ENCODE results near the gene BAX. TPM values are rescaled to one million over a fixed set of nuclear protein-coding genes. Genes with fewer than 3 reads are reported as not detected.

Gene BAX
- total RNA-seq, 1 experiment from 2014 or later: 66.6 TPM

DNA sequence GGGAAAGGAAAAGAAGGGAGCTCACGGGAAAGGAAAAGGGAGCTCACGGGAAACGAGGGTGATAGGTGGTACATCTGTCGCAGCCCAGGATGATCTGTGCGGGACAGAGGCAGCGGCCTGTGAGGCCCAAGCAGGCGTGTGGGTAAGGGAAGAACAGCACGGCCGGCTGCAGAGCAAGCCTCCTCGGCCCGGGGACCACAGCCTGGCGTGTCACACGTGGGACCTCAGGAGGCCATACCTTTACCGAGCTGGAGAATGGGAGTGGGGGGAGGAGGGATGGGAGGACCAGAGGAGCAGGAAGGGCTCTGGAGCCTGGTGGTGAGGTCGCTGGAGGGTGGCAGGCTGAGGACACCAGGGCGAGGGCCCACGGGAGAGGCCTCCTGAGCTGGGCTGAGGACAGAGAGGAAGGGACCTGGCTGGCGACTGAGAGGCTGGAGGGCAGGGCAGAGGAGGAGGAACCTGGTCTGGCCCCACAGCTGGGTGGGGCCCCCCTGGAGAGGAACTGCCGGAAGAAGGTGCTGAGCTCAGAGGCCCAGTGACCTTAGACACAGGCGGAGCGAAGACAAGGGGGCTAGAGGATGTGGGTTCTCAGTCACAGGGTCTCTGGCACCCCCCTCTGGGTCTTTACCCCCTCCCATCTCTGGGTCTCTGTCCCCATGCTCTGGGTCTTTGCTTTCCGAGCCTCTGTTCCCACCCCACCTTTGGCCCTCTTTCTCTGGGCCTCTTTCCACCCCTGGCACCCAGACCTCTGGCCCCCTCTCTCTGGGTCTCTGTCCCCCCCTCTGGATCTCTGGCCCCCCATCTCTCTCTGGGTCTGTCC lies 7.6 kb downstream of the BAX start:
- DNase-seq (ENCODE audit: low read depth): peak; percentile 47

DNA sequence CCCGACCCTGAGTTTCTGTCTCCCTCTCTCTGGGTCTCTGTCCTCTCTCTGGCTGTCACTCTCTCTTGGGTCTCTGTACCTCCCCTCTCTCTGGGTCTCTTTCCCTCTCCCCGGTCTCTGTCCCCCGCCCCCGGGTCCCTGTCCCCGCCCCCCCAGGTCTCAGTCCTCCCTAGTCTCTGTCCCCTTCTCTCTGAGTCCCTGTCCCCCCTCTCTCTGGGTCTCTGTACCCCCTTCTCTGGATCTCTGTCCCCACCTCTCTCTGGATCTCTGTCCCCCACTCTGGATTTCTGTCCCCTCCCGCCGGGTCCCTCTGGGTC lies 8.1 kb downstream of the BAX start:
- DNase-seq (ENCODE audit: low read depth): no peak

DNA sequence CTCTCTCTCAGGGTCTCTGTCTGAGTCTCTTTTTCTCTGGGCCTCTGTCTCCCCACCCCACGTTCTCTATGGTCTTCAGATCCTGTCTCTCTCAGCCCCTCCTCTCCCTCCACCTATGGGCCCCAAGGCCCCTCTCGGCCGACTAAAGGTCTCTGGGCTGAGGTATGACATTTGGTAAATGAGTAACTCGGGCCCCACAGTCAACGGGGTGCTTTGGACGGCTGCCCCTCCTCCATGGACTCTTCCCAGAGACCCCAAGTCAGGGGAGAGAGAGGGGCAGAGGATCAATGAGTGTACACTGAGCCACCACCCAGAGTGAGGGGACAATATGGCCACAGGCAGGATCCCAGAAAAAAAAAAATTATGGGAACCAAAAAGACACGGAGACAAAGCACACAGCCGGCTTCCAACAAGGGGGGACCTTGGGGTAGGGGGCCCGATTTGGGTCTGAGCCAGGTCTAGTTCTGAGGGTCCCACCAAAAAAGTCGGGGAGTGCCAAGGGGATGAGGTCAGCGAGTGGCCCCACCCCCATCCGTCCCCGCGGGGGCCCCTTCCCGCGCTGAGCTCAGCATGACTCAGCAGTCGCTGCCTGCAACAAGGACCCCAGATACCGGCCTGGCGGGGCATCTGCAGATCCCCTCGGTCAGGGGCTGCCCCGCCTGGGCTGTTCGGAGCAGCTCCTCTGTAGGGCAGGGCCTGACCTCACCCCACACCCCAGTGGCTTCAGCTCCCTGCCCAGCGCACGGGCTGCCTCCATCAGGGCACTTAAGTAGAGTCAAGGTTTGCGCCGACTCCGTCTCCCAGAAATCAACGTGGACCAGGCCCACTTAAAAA lies 8.9 kb downstream of the BAX start:
- DNase-seq (ENCODE audit: low read depth): peak; percentile 84

DNA sequence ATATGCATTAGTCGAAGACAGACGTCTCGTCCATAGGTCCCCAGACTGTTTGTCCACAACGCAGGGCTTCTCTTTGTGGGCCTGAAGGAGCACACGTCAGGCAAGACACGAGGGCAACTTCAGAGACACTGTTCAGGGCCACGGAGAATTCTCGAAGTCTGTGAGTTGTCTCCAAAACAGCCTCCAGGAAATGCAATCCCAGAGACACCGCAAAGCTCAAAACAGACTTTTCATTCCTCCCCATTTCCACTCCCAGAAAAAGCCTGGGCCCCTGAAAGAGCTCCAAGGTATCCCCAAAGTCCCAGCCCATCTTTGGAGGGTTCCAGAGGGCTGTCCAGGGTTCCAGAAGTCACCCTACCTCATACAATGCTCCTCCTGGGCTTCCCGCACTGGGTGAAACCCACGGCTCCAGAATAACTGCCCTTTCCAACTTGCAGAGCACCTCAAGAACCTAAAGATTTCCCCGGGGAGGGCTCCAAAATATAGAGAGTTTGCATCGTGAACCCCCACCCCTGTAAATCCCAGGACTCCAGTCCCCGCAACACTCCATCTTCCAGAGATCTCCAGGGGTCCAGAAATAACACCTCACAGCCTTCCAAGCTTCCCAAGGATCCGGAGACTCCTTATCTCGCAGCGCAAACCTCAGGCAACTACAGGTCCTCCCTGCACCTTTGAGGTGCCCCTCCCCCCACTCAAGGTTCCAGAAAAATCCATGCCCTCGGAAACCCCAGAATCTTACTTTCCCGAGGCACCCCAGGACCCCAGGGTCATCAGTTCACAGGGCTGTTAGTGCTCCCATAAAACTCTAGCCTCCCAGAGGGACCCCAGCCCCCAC lies 9.7 kb downstream of the BAX start:
- no peak for DNase-seq (ENCODE audit: low read depth)

DNA sequence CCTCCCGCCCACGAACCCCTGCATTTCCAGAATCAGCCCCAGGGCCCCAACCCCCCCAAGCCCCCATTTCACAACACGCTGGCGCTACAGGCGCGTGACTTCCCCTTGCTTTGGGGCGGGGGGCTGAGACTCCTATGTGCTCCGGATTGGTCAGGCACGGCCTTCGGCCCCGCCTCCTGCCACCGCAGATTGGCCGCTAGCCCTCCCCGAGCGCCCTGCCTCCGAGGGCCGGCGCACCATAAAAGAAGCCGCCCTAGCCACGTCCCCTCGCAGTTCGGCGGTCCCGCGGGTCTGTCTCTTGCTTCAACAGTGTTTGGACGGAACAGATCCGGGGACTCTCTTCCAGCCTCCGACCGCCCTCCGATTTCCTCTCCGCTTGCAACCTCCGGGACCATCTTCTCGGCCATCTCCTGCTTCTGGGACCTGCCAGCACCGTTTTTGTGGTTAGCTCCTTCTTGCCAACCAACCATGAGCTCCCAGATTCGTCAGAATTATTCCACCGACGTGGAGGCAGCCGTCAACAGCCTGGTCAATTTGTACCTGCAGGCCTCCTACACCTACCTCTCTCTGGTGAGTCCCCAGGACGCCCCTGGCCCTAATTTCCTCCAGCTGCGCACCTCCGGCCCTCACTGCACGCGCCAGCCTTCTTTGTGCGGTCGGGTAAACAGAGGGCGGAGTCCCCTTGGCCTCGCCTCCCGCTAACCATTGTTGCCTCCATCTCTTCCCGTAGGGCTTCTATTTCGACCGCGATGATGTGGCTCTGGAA lies 10.5 kb downstream of the BAX start, which contains the start of gene FTL:
TSS of gene FTL (plus strand) at position 270 of the 766 bp plus-strand sequence. CDS start at position 469, 199 bp downstream.
- DNase-seq (ENCODE audit: low read depth): peak; percentile 96

DNA sequence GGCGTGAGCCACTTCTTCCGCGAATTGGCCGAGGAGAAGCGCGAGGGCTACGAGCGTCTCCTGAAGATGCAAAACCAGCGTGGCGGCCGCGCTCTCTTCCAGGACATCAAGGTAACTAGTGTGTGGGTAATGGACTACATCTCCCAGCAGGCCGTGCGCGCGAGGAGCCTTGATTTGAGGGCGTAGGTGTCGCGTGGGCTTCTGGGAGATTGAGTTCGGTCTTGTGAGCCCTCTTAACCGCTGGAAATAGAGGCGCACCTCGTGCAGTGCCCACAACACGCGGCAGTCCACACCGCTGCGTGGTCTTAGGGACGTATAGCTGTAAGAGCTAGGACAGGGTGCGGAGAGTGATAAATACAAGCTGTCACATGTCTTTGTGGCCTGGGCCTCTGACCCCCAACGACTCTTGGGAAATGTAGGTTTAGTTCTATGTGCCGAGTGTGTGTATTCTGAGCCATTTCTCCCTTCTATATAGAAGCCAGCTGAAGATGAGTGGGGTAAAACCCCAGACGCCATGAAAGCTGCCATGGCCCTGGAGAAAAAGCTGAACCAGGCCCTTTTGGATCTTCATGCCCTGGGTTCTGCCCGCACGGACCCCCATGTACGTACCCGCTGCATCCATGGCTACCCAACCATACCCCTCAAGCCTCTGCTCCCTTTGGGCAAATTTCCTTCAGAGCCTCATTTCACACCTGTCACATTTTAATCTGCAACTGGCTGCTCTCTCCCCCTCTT lies 11.3 kb downstream of the BAX start:
- DNase-seq (ENCODE audit: low read depth): peak; percentile 83

DNA sequence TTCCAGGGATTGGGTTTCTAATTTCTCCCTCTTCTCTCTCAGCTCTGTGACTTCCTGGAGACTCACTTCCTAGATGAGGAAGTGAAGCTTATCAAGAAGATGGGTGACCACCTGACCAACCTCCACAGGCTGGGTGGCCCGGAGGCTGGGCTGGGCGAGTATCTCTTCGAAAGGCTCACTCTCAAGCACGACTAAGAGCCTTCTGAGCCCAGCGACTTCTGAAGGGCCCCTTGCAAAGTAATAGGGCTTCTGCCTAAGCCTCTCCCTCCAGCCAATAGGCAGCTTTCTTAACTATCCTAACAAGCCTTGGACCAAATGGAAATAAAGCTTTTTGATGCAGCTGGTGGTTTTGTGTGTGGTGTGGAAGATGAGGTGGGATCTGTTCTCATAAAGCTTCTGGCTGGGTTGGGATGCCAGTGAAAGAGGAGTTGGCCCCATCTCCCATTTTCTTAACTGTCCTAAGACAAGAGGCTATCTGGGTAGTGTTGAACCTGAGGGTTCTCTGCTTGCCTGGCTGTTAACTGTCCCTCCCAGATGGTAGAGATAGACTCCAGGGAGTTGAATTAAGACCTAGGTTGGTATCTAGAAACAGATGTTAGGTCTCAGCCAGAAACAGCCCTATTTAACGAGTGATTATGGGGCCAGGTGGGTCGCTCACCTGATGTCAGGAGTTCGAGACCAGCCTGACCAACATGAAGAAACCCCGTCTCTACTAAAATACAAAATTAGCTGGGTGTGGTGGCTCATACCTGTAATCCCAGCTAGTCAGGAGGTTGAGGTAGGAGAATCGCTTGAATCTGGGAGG lies 12.1 kb downstream of the BAX start:
- no peak for DNase-seq (ENCODE audit: low read depth)

DNA sequence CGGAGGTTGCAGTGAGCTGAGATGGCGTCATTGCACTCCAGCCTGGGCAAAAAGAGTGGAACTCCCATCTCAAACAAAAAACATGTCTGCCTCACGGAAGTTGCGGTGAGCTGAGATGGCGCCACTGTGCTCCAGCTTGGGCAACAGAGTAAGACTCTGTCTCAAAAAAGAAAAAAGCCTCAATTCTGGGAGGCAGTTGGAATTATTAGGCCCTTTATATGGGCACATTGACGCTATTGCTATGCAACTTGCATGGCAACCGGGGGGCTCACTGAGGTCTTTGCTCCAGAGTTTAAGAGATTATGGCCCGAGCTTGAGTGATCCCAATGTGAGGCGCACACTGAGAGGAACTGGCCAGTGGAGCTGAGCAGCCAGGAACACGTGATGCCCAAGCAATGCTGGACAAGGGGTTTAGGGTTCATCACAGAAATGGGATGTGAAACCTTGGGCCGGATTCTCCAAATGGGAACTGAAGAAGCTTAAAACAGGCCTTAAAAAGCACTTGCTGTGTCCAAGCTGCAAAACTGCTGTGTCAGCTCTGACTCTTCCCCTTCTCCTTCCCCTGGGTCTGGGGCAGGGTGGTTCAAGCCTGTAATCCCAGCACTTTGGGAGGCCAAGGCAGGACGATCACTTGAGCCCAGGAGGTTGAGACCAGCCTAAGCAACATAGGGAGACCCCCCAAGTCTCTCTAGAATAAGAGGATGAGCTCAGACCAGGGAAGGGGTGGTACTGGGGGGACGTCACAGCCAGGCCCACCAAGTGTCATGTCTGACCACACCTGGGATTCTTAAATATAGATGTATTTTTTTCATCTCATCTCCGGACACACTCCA lies 12.9 kb downstream of the BAX start:
- peak; percentile 56 for DNase-seq (ENCODE audit: low read depth)

DNA sequence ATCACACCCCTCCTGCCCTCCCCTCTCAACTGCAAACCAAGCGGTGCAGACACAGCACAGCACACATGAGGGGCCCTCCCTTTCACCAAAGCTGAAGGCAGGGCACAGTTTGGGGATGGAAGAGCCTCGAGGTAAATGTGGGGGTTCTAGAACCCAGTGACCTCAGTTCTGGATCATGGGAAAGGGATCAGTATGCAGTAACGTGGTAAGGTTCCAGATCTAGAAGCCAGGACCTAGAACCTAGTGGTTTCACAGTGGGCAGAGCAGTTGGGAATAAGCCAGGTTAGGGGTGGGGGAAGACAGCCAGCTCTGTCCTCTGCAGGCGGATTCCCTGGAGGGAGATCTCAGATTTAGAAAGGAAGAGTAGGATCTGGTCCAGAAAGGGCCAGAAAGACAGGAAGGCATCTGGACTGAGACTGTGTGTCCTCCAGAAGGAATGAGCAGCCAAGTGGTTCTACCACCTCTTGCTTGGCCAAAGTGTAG lies 13.5 kb downstream of the BAX start:
- peak; percentile 55 for DNase-seq (ENCODE audit: low read depth)

DNA sequence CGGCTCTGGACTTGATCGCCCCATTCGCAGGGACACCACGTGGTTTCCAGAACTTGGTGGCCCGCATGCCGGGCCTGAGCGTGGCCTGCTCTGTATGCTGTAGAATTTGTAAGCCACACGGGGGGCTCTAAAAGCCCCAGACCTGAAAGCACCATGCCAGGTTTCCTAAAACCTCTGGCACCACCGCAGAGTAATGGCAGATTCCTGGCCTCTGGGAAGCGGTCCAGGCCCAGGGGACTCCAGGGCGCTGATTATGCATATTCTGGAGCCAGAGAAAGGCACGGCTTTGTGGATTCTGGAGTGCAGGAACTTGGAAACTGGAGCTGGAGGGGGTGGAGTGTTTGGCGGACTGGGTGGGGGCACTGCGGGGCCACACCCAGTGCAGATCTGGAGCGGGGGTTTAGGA lies 14.1 kb downstream of the BAX start:
- no peak for DNase-seq (ENCODE audit: low read depth)

DNA sequence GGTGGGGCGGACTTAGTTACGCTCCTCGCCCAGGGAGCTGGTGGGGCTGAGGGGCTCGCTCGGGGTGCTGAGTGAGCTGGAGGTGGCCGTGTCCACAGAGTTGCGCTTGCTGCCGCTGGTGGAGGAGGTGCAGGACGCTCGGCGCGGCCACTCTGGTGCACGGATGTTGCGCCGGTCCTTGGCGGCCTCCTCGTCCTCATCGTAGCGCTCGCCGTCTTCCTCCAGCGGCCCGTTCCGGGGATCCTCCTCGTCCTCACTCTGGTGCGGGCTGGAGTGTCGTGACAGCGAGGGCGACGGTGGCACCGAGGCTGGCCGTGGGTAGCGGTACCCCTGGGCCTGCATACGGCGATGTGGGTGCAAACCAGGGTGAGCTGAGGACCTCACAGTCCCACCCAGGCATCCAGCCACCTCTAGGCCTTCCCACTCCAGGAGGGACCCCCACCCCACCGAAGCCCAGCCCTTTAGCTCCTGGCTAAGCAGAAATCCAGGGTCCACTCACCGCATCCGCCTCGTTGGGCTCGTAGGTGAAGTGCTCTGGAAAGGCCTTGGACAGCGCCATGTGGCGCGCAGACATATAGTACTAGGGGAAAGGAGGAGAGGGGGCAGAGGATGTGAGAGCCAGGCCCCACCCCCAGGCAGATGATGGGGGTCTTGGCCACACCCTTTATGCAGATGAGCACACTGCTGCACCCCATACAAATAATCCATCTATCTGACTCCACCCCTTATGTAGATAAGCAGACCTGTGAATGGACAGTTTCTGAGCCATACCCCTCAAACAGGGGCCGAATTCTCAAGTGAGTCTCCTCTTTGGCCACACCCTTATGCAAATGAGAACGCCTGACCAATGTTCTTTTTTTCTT lies 14.8 kb downstream of the BAX start:
- no peak for DNase-seq (ENCODE audit: low read depth)

DNA sequence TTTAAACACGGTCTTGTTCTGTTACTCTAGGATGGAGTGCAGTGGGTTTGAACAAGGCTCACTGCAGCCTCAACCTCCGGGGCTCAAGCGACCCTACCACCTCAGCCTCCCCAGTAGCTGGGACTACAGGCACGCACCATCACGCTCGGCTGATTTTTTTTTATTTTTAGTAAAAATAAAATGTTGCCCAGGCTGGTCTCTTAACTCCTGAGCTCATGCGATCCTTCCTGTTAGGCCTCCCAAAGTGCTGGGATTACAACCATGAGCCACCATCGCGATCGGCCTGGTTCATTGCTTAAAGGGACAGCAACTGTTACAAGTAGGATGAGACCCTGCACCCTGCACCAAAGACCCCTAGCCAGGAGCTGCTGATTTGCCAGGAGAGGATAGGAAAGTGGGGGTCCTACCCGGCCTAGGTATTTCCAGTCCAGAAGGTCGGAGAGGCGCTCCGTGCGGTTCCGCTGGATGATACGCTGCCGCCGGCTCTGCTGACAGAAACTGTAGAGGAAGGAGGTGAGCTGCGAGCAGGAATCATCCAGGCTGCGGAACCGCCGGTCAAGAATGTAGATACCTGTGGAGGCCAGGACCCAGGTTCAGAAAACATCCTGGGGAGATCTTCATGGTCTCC lies 15.6 kb downstream of the BAX start:
- no peak for DNase-seq (ENCODE audit: low read depth)

DNA sequence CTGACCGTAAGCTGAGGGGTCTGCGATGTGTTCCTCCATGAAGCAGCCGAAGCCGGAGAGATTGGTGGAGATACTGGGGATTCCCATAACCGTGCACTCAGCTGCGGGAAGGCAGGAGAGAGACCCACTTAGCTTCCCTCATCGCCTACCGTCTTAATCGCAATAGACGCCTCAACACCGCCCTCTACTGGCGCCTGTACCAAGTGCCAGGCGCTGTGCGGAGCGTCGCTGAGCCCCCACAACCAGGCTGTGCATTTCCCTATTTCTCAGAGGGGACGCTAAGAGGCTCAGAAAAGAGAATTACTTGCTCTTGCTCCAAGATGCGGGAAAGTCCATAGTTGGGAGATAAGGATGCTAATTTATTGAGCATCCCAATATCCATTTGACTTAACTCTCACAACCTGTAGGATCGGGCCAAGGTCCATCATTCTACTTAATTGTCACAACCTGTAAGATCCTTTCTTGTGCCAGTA lies 16.3 kb downstream of the BAX start:
- peak; percentile 67 for DNase-seq (ENCODE audit: low read depth)

DNA sequence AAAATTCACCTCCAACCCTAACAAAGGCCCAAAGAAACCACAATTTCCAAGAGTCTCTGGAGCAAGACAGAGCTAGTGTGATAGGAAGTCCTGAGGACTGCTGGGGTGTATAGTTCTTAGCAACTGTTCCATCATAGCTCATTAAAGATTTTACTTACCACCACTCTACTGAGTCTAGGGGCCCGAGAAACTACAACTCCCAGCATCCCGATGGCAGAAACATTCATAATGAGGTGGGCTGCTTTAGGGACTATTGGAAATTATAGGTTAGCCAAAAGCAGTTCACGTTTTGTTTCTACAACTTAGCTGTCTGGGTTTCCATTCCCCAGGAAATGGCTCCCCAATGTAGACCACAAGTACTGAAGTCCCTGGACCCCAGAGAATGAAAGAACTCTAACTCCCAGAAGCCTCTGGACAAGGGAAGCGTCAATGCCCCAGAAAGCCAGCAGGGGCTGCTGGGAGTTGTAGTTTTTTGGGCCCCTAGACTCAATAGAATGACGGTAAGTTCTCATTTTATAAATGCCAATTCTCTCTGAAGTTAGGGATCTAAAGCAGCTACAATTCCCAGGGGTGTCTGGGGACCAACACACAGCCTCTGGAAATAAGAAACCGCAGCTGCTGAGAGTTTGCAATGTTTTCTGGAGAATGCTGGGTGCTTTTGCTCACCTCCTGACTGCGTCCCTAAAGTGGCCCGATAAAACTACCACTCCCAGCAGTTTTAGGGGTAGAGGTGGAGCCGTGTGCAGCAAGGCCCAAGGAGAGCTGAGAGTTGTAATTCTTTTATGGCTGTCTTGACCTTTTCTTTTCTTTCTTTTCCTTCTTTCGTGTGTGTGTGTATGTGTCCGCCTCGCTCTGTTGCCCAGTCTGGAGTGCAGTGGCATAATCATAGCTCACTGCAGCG lies 21.5 kb downstream of the BAX start:
- no peak for DNase-seq (ENCODE audit: low read depth)

DNA sequence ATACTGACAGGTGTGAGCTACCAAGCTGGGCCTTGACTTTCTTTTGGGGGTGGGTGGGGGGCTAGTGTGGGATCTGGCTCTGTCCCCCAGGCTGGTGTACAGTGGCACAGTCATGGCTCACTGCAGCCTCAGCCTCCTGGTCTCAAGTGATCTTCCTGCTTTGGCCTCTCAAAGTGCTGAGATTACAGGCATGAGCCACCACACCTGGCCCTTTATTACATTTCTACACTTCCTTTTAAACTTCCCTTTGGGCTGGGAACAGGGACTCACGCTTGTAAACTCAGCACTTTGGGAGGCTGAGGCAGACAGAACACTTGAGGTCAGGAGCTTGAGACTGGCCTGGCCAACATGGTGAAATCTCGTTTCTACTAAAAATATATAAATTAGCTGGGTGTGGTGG lies 22.4 kb downstream of the BAX start:
- no peak for DNase-seq (ENCODE audit: low read depth)

DNA sequence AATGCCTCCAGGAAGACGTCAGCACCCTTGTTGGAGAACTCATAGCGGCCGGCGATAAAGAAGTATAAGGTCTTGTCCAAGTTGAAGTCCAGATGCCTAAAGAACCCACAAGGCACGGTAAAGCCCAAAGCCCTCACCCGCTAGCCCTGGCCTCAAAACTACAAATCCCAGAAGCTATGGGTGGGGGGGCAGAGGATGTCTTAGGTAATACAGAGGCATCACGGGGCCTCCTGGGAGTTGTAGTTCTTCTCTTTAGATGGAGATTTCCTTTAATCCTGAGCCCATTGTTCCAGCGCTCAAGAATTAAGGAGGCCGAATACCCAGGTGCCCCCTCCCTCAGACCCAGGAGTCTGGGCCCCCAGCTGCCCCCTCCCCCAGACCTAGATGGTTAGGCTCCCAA lies 27.6 kb downstream of the BAX start:
- no peak for DNase-seq (ENCODE audit: low read depth)
